SK-MEL-5 (cell line): ENCODE measurements around the gene SLC26A8. TPM values are rescaled to one million over a fixed set of nuclear protein-coding genes. Genes with fewer than 3 reads are reported as not detected.
"Not testable (repeated sequence)": the region's sequence is repeated elsewhere in the genome, so short reads cannot be mapped to it uniquely, and the experiment has no call there.

Experiments used
- DNase-seq: peaks from one replicate; pipeline ENCODE4 v3.0.0-alpha.2; 2016; ENCODE audit warnings: low read depth, low spot score
- in situ Hi-C: cut with HindIII; loops from 2 replicates; pipeline ENCODE4 v1.10.0; 2016; ENCODE audit warnings: low sequenced_read_pairs, high pct_unique_total_duplicates, low pct_unique_long_range_greater_than_20kb
- total RNA-seq: library from RNA; depleted of rRNA; stranded (reverse); fragments of >200 nt; shearing (Covaris generic); gene quantifications from 2 replicates; pipeline ENCODE4 v1.2.3, GENCODE V29; 2014

The SLC26A8 gene
- total RNA-seq, 1 experiment from 2014 or later, result not detected

GRCh38 chr6:35936681-35937359 is 87.6 kb downstream of the SLC26A8 start:
- in situ Hi-C loops, result no loop called here

GRCh38 chr6:35935469-35935868 is 89.0 kb downstream of the SLC26A8 start:
- no peak for DNase-seq
- in situ Hi-C loops, result no loop called here

More at GRCh38 chr6:35936681-35937359, 87.6 kb downstream of the SLC26A8 start:
- DNase-seq, result no peak

- in situ Hi-C loops, result no loop called here
- no peak for DNase-seq
Measured at GRCh38 chr6:35933844-35934243, 90.6 kb downstream of the SLC26A8 start.

- DNase-seq, in situ Hi-C loops: not testable (repeated sequence)
Measured at GRCh38 chr6:35931873-35932272, 92.6 kb downstream of the SLC26A8 start.

GRCh38 chr6:35931120-35931561 is 93.3 kb downstream of the SLC26A8 start:
- in situ Hi-C loops, result no loop called here
- no peak for DNase-seq

- no peak for DNase-seq
- in situ Hi-C loops, result no loop called here
Measured at GRCh38 chr6:35929601-35930000, 94.8 kb downstream of the SLC26A8 start.

GRCh38 chr6:35926509-35927215 is 97.8 kb downstream of the SLC26A8 start:
- DNase-seq, result no peak
- in situ Hi-C loops, result no loop called here

- in situ Hi-C loops, result no loop called here
- DNase-seq, result no peak
Measured at GRCh38 chr6:35925961-35926360, 98.5 kb downstream of the SLC26A8 start.

- in situ Hi-C loops, result no loop called here
- no peak for DNase-seq
Measured at GRCh38 chr6:35924146-35924545, 100.3 kb downstream of the SLC26A8 start.

- no peak for DNase-seq
- in situ Hi-C loops, result no loop called here
Measured at GRCh38 chr6:35922139-35922554, 102.3 kb downstream of the SLC26A8 start.

GRCh38 chr6:35920793-35921732 is 103.4 kb downstream of the SLC26A8 start, which contains the start of gene SRPK1:
TSS of gene SRPK1 (minus strand) at chr6:35921098. CDS start at chr6:35921056, 42 bp downstream.
- in situ Hi-C loops, result no loop called here
- DNase-seq, result peak; percentile 85

GRCh38 chr6:35919827-35920751 is 104.4 kb downstream of the SLC26A8 start:
- in situ Hi-C loops, result no loop called here
- peak; percentile 19 for DNase-seq

- DNase-seq, result peak; percentile 1
- in situ Hi-C loops, result no loop called here
Measured at GRCh38 chr6:35919085-35919826, 105.2 kb downstream of the SLC26A8 start.

- DNase-seq, in situ Hi-C loops: not testable (repeated sequence)
Measured at GRCh38 chr6:35916893-35917292, 107.5 kb downstream of the SLC26A8 start.

- in situ Hi-C loops, result no loop called here
- no peak for DNase-seq
Measured at GRCh38 chr6:35916056-35916455, 108.4 kb downstream of the SLC26A8 start.

- in situ Hi-C loops, result no loop called here
- DNase-seq, result no peak
Measured at GRCh38 chr6:35914536-35914935, 109.9 kb downstream of the SLC26A8 start.
